Measurements from ENCODE around the gene SAT1. TPM values are rescaled to one million over a fixed set of nuclear protein-coding genes. Genes with fewer than 3 reads are reported as not detected.
A peak's percentile ranks its signal among the peaks of the same experiment; 100 is the strongest.

SAT1 gene
- total and polyA plus RNA-seq, 4 donors: 201 to 434 (median 409) TPM

DNA sequence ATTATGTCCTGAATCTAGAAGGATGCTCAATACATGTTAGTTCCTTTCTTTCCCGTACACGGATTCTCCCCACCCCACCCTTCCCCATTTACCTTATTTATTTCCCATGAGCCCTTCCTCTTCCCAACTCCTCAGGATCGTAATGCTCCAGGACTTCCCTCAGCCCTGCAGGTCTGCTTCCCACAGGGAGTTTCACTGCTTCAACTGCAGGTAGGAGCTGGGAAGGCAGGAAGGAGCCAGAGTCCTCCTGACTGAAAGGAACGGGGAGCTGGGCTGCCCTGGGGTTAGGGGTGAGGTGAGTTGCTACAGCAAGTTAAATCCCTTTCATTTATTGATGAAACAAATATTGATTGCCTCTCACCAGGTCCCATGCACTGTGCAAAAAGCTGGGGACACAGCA, 33.2 kb downstream of the SAT1 start:
- Histone ChIP-seq H3K4me1 (ENCODE audit: control insufficient read depth, insufficient read depth, low read length) (no peaks in the 10 kb centered on the region), H3K27me3 (ENCODE audit: control insufficient read depth, insufficient read depth, low read length) (peaks cover 5% of the 10 kb centered on the region), H3K4me3 (ENCODE audit: low read depth, low read length) (no peak overlapping the region), H3K27ac (ENCODE audit: low read depth, low read length) (no peak overlapping the region), H3K9me3 (ENCODE audit: control insufficient read depth, insufficient read depth, low read length) (no peaks in the 10 kb centered on the region), H3K36me3 (ENCODE audit: control insufficient read depth, insufficient read depth, low read length) (no peaks in the 10 kb centered on the region)
- no CpG with 5 or more reads among the region's 4 CpGs for WGBS (ENCODE audit: insufficient coverage)
- no peak for DNase-seq (ENCODE audit: low read depth in 4 of 6, low spot score in 6 of 6)

DNA sequence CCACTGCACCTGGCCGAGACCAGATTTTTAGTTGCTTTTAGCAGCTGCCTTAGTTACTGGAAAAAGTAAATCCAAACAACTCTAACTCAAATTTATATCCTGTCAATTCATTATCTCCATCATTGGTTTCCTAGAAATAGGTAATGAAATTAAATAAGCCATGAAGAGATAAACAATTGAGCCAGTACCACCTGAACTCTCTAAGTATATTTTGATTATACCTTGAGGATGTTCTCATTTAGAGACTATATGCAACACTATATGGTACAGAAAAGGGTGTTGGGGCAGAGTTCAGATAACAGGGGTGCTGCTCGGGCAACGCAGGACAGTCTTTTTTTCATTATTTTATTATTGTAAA, 35.0 kb downstream of the SAT1 start:
- Histone ChIP-seq H3K27me3 (ENCODE audit: control insufficient read depth, insufficient read depth, low read length) (peaks cover 5% of the 10 kb centered on the region), H3K4me3 (ENCODE audit: low read depth, low read length) (no peak overlapping the region), H3K36me3 (ENCODE audit: control insufficient read depth, insufficient read depth, low read length) (no peaks in the 10 kb centered on the region), H3K9me3 (ENCODE audit: control insufficient read depth, insufficient read depth, low read length) (no peaks in the 10 kb centered on the region), H3K4me1 (ENCODE audit: control insufficient read depth, insufficient read depth, low read length) (peaks cover 6% of the 10 kb centered on the region), H3K27ac (ENCODE audit: low read depth, low read length) (no peak overlapping the region)
- WGBS (ENCODE audit: insufficient coverage): no CpG with 5 or more reads among the region's 3 CpGs
- DNase-seq (ENCODE audit: low read depth in 4 of 6, low spot score in 6 of 6): no peak

DNA sequence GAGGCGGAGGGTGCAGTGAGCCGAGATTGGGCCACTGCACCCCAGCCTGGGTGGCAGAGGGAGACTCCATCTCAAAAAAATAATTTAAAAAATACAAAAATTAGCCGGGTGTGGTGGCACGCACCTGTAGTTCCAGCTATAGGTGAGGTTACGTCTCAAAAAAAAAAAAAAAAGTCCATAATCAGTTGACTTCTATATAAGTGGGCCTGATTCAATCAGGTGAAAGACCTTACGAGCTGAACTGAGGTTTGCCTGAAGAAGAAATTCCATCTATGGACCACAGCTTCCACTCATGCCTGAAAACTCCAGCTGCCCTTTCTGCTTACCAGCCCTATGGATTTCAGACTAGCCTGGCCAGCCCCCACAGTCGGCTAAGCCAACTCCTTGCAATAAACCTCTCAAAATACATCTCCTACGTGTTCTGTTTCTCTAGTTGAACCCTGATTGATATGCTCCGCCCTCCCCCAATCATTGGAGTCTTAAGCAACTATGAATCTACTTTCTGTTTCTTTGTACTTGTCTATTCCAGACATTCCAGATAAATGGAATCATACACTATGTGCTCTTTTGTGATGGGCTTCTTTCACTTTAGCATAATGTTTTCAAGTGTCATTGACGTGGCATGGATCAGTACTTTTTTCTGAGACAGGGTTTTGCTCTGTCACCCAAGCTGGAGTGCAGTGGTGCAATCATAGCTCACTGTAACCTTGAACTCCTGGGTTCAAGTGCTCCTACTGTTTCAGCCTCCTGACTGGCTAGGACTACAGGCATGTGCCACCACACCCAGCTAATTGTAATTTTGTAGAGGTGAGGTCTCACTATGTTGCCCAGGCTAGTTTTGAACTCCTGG, 36.6 kb downstream of the SAT1 start:
- Histone ChIP-seq H3K27me3 (ENCODE audit: control insufficient read depth, insufficient read depth, low read length) (peaks cover 7% of the 10 kb centered on the region), H3K36me3 (ENCODE audit: control insufficient read depth, insufficient read depth, low read length) (no peaks in the 10 kb centered on the region), H3K4me1 (ENCODE audit: control insufficient read depth, insufficient read depth, low read length) (peaks cover 10% of the 10 kb centered on the region), H3K9me3 (ENCODE audit: control insufficient read depth, insufficient read depth, low read length) (no peaks in the 10 kb centered on the region), H3K4me3 (ENCODE audit: low read depth, low read length) (no peak overlapping the region), H3K27ac (ENCODE audit: low read depth, low read length) (no peak overlapping the region)
- 80% methylated on average over 4 of the region's 10 CpGs for WGBS (ENCODE audit: insufficient coverage)
- no peak for DNase-seq (ENCODE audit: low read depth in 4 of 6, low spot score in 6 of 6)

DNA sequence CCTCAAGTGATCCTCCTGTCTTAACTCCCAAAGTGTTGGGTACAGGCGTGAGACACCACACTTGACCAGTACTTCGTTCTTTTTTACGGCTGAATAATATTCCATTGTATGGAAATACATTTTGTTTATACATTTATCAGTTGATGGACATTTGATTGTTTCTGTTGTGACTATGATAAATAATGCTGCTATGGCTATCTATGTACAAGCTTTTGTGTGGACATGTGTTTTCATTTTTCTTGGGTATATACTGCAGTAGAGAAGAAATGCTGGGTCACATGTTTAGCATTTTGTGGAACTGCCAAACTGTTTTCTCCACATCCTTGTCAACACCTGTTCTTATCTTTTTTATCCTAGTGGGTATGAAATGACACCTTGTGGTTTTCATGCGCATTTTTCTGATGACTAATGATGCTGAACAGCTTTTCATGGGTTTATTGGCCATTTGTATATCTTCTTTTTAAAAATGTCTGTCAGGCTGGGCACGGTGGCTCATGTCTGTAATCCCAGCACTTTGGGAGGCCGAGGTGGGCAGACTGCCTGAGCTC, 37.3 kb downstream of the SAT1 start:
- Histone ChIP-seq H3K4me3 (ENCODE audit: low read depth, low read length) (no peak overlapping the region), H3K9me3 (ENCODE audit: control insufficient read depth, insufficient read depth, low read length) (no peaks in the 10 kb centered on the region)
- 80% methylated on average over 2 of the region's 6 CpGs for WGBS (ENCODE audit: insufficient coverage)

DNA sequence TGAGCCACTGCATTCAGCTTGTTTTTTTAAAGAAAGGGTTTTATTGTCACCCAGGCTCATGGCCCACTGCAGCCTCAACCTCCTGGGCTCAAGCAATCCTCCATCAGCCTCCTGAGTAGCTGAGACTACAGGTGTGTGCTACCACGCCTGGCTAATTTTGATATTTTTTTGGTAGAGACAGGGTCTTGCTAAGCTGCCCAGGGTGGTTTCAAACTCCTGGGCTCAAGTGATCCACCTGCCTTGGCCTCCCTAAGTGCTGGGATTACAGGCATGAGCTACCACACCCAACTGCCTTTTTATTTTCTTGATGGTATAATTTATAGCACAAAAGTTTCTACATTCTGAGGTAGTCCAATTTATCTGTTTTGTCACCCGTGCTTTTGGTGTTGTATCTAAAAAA, 38.9 kb downstream of the SAT1 start:
- no peak for DNase-seq (ENCODE audit: low read depth in 4 of 6, low spot score in 6 of 6)
- H3K9me3 ChIP-seq (ENCODE audit: control insufficient read depth, insufficient read depth, low read length): peaks cover under 1% of the 10 kb centered on the region
- H3K27me3 ChIP-seq (ENCODE audit: control insufficient read depth, insufficient read depth, low read length): peaks cover 4% of the 10 kb centered on the region
- H3K4me1 ChIP-seq (ENCODE audit: control insufficient read depth, insufficient read depth, low read length): peaks cover 10% of the 10 kb centered on the region
- no peak overlapping the region for H3K4me3 ChIP-seq (ENCODE audit: low read depth, low read length)
- peak overlapping the region; percentile 33 for H3K27ac ChIP-seq (ENCODE audit: low read depth, low read length)
- WGBS (ENCODE audit: insufficient coverage): 83% methylated on average over 1 of the region's 2 CpGs
- H3K36me3 ChIP-seq (ENCODE audit: control insufficient read depth, insufficient read depth, low read length): no peaks in the 10 kb centered on the region

More for the DNA sequence above, 37.3 kb downstream of the SAT1 start:
- H3K4me1 ChIP-seq (ENCODE audit: control insufficient read depth, insufficient read depth, low read length): peaks cover 10% of the 10 kb centered on the region
- H3K27ac ChIP-seq (ENCODE audit: low read depth, low read length): no peak overlapping the region
- peaks cover 7% of the 10 kb centered on the region for H3K27me3 ChIP-seq (ENCODE audit: control insufficient read depth, insufficient read depth, low read length)
- H3K36me3 ChIP-seq (ENCODE audit: control insufficient read depth, insufficient read depth, low read length): no peaks in the 10 kb centered on the region
- DNase-seq (ENCODE audit: low read depth in 4 of 6, low spot score in 6 of 6): no peak

DNA sequence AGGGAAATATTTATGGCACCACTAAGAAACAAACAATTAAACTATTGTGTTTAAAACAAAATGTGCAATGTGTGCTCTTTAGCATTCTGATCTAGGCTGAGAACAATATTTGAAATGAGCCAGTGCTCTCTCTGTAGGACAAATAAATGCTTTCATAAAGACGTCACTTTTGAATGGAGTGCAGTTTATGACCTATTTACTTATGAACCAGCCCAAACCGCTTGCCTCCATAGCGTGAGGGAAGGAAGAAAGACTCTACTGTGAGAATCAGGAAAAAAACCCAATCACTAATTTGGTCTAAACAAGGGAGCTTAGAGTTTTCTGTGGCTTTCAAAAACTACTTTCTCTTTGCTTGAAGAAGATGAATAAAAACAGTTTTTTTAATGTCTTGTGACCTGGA, 39.4 kb downstream of the SAT1 start:
- peak in 2 of 6 donors; percentile 18 to 48 for DNase-seq (ENCODE audit: low read depth in 4 of 6, low spot score in 6 of 6)

DNA sequence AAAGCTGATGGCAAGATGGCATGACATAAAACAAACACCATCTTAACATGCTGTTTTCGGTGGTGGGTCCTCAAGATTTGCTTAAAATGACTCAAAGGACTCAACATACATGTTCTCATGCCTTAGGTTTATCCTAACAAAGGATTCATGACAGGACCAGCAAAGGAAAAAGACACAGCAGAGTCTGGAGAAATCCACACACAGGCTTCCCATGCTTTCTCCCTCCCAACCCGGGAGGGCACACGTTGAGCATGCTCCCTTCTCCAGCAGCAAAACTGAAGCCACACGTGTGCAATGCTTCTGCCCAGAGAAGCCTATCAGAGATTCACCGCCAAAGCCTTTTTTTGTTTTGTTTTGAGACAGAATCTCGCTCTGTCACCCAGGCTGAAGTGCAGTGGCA, 39.9 kb downstream of the SAT1 start:
- WGBS (ENCODE audit: insufficient coverage): 68% methylated on average over 6 of the region's 6 CpGs
- no peak for DNase-seq (ENCODE audit: low read depth in 4 of 6, low spot score in 6 of 6)
- Histone ChIP-seq H3K9me3 (ENCODE audit: control insufficient read depth, insufficient read depth, low read length) (peaks cover 1% of the 10 kb centered on the region), H3K4me1 (ENCODE audit: control insufficient read depth, insufficient read depth, low read length) (peaks cover 10% of the 10 kb centered on the region), H3K27ac (ENCODE audit: low read depth, low read length) (peak overlapping the region; percentile 29), H3K27me3 (ENCODE audit: control insufficient read depth, insufficient read depth, low read length) (peaks cover 4% of the 10 kb centered on the region), H3K4me3 (ENCODE audit: low read depth, low read length) (no peak overlapping the region), H3K36me3 (ENCODE audit: control insufficient read depth, insufficient read depth, low read length) (no peaks in the 10 kb centered on the region)

More for the DNA sequence above, 39.4 kb downstream of the SAT1 start:
- Histone ChIP-seq H3K27ac (ENCODE audit: low read depth, low read length) (peak overlapping the region; percentile 33), H3K9me3 (ENCODE audit: control insufficient read depth, insufficient read depth, low read length) (peaks cover 1% of the 10 kb centered on the region), H3K4me3 (ENCODE audit: low read depth, low read length) (no peak overlapping the region), H3K36me3 (ENCODE audit: control insufficient read depth, insufficient read depth, low read length) (no peaks in the 10 kb centered on the region), H3K27me3 (ENCODE audit: control insufficient read depth, insufficient read depth, low read length) (peaks cover 4% of the 10 kb centered on the region), H3K4me1 (ENCODE audit: control insufficient read depth, insufficient read depth, low read length) (peaks cover 10% of the 10 kb centered on the region)
- no CpG with 5 or more reads among the region's 3 CpGs for WGBS (ENCODE audit: insufficient coverage)

DNA sequence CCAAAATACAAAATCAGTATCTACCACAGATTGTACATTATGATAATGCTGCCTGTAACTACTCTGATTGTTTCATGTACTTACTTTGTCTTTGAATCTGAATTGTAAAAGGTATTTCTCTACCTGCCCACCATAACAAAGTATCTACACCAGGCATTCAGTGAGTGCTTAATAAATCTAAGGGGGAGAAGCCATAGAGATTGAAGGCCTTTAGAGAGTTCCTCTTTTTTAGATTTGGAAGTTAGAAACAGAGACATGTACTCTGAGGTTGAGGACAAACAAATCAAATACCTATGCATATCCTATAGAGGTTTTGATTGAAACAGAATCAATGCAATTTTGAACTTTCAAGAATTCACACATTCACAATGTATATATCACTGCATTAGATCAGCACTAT, 42.7 kb downstream of the SAT1 start:
- no peaks in the 10 kb centered on the region for H3K36me3 ChIP-seq (ENCODE audit: control insufficient read depth, insufficient read depth, low read length)
- no peak for DNase-seq (ENCODE audit: low read depth in 4 of 6, low spot score in 6 of 6)
- no peak overlapping the region for H3K27ac ChIP-seq (ENCODE audit: low read depth, low read length)
- no peak overlapping the region for H3K4me3 ChIP-seq (ENCODE audit: low read depth, low read length)
- peaks cover 10% of the 10 kb centered on the region for H3K4me1 ChIP-seq (ENCODE audit: control insufficient read depth, insufficient read depth, low read length)
- peaks cover 2% of the 10 kb centered on the region for H3K27me3 ChIP-seq (ENCODE audit: control insufficient read depth, insufficient read depth, low read length)
- peaks cover 1% of the 10 kb centered on the region for H3K9me3 ChIP-seq (ENCODE audit: control insufficient read depth, insufficient read depth, low read length)

DNA sequence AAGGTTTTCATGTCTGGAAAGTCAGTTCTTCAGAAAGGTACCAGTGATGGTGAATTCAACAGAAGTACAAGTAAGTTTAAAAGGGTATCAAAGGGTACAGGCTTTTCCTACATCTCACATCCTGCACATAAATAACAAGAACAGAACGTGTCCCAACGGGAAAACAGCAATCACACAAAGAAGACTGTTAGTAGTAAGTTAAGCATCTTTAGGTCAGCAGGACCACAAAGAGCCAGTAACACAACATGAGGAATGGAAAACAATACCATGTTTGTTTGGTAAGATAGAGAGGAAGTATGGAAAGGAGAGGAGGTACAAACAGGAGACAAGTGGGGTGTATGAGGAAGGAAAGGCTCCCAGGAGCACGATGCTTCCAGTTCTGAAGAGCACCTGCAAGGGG, 43.2 kb downstream of the SAT1 start:
- Histone ChIP-seq H3K27ac (ENCODE audit: low read depth, low read length) (no peak overlapping the region), H3K27me3 (ENCODE audit: control insufficient read depth, insufficient read depth, low read length) (peaks cover 2% of the 10 kb centered on the region)
- 92% methylated on average over 2 of the region's 3 CpGs for WGBS (ENCODE audit: insufficient coverage)

DNA sequence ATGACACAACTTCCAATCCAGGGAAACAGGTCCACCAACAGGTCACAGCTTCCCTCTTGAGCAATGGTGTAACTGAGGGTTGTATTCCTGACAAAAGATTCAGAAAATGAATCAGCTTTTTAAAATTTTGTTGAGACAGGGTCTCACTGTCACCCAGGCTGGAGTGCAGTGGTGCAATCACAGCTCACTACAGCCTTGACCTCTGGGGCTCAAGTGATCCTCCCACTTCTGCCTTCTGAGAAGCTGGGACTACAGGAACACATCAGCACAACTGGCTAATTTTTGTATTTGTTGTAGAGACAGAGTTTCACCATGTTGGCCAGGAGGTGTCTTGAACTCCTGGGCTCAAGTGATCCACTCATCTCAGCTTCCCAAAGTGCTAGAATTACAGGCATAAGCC, 43.7 kb downstream of the SAT1 start:
- H3K27ac ChIP-seq (ENCODE audit: low read depth, low read length): no peak overlapping the region
- no peak overlapping the region for H3K4me3 ChIP-seq (ENCODE audit: low read depth, low read length)
- H3K4me1 ChIP-seq (ENCODE audit: control insufficient read depth, insufficient read depth, low read length): peaks cover 9% of the 10 kb centered on the region
- no peaks in the 10 kb centered on the region for H3K36me3 ChIP-seq (ENCODE audit: control insufficient read depth, insufficient read depth, low read length)
- H3K9me3 ChIP-seq (ENCODE audit: control insufficient read depth, insufficient read depth, low read length): peaks cover 1% of the 10 kb centered on the region
- DNase-seq (ENCODE audit: low read depth in 4 of 6, low spot score in 6 of 6): no peak
- H3K27me3 ChIP-seq (ENCODE audit: control insufficient read depth, insufficient read depth, low read length): peaks cover 4% of the 10 kb centered on the region

More for the DNA sequence above, 43.2 kb downstream of the SAT1 start:
- Histone ChIP-seq H3K4me3 (ENCODE audit: low read depth, low read length) (no peak overlapping the region), H3K36me3 (ENCODE audit: control insufficient read depth, insufficient read depth, low read length) (no peaks in the 10 kb centered on the region), H3K4me1 (ENCODE audit: control insufficient read depth, insufficient read depth, low read length) (peaks cover 10% of the 10 kb centered on the region), H3K9me3 (ENCODE audit: control insufficient read depth, insufficient read depth, low read length) (peaks cover 1% of the 10 kb centered on the region)
- no peak for DNase-seq (ENCODE audit: low read depth in 4 of 6, low spot score in 6 of 6)
